ENCODE data around the gene ADCYAP1R1.

Gene ADCYAP1R1

GRCh38 chr7:31068006-31068675, 16.0 kb downstream of the ADCYAP1R1 start:
- no peak for DNase-seq (ENCODE audit: low spot score)

- no peak for DNase-seq (ENCODE audit: low spot score)
Measured at GRCh38 chr7:31069860-31070555, 17.9 kb downstream of the ADCYAP1R1 start.

GRCh38 chr7:31070991-31071644, 19.0 kb downstream of the ADCYAP1R1 start:
- DNase-seq (ENCODE audit: low spot score) = no peak

- DNase-seq (ENCODE audit: low spot score) = no peak
Measured at GRCh38 chr7:31071645-31072029, 19.5 kb downstream of the ADCYAP1R1 start.

- no peak for DNase-seq (ENCODE audit: low spot score)
Measured at GRCh38 chr7:31073326-31074119, 21.4 kb downstream of the ADCYAP1R1 start.

- DNase-seq (ENCODE audit: low spot score) = no peak
Measured at GRCh38 chr7:31074120-31074383, 21.9 kb downstream of the ADCYAP1R1 start.

GRCh38 chr7:31074403-31075085, 22.4 kb downstream of the ADCYAP1R1 start:
- no peak for DNase-seq (ENCODE audit: low spot score)

- no peak for DNase-seq (ENCODE audit: low spot score)
Measured at GRCh38 chr7:31075086-31075405, 22.9 kb downstream of the ADCYAP1R1 start.

GRCh38 chr7:31076051-31076450, 23.9 kb downstream of the ADCYAP1R1 start:
- no peak for DNase-seq (ENCODE audit: low spot score)

GRCh38 chr7:31076641-31077310, 24.7 kb downstream of the ADCYAP1R1 start:
- no peak for DNase-seq (ENCODE audit: low spot score)

- DNase-seq (ENCODE audit: low spot score) = no peak
Measured at GRCh38 chr7:31077484-31078362, 25.6 kb downstream of the ADCYAP1R1 start.

GRCh38 chr7:31078363-31078990, 26.4 kb downstream of the ADCYAP1R1 start:
- DNase-seq (ENCODE audit: low spot score) = no peak

- DNase-seq (ENCODE audit: low spot score) = no peak
Measured at GRCh38 chr7:31079126-31079823, 27.2 kb downstream of the ADCYAP1R1 start.

- no peak for DNase-seq (ENCODE audit: low spot score)
Measured at GRCh38 chr7:31079824-31080511, 27.9 kb downstream of the ADCYAP1R1 start.

- no peak for DNase-seq (ENCODE audit: low spot score)
Measured at GRCh38 chr7:31080763-31081162, 28.7 kb downstream of the ADCYAP1R1 start.

GRCh38 chr7:31082017-31082416, 29.9 kb downstream of the ADCYAP1R1 start:
- DNase-seq (ENCODE audit: low spot score) = no peak

GRCh38 chr7:31082447-31082846, 30.3 kb downstream of the ADCYAP1R1 start:
- no peak for DNase-seq (ENCODE audit: low spot score)

GRCh38 chr7:31083210-31083786, 31.2 kb downstream of the ADCYAP1R1 start:
- DNase-seq (ENCODE audit: low spot score) = no peak

GRCh38 chr7:31084226-31084625, 32.1 kb downstream of the ADCYAP1R1 start:
- DNase-seq (ENCODE audit: low spot score) = no peak

All from hematopoietic multipotent progenitor cell treated with erythropoietin and hydrocortisone succinate and interleukin-3 and kit ligand, for 17 days (in vitro differentiated cells).